Putamen (tissue), 1 donor: ENCODE measurements around the gene GPR63.

ENCODE experiments used
- DNase-seq: peaks from one replicate; pipeline ENCODE4 v3.0.0-alpha.2; 2016; ENCODE audit warnings: low spot score

GPR63 gene

GRCh38 chr6:96821034-96821433 is 16.2 kb downstream of the GPR63 start:
- DNase-seq, result no peak

DNA sequence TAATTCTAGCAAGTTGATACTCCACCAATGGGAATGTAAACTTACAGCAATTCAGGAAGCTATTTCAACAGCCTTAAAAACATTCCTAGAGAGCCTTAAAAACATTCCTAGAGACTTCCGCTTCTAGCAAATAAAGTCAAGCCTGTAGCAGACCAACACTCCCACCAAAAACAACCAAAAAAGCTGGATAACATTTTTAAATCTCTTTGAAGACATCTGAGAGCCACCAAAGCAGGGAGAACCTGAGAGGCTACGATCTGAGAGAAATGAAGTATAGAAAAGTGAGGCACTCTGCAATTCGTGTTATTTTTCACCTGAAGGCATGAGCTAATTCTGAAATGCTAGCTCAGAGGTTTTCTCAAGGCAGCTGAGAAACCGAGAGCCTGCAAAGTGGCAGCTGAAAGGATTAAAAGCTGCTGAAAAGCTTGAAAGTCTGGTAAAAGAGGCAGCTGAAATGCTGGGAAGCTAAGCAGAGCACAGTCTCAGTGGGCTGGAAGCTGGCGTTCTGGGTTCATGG is 20.9 kb downstream of the GPR63 start:
- peak; percentile 31 for DNase-seq

GRCh38 chr6:96814625-96815024 is 22.7 kb downstream of the GPR63 start:
- DNase-seq, result no peak

- DNase-seq, result no peak
These were observed 25.1 kb downstream of the GPR63 start for GRCh38 chr6:96812077-96812703.

GRCh38 chr6:96811670-96812069 is 25.6 kb downstream of the GPR63 start:
- DNase-seq, result no peak

DNA sequence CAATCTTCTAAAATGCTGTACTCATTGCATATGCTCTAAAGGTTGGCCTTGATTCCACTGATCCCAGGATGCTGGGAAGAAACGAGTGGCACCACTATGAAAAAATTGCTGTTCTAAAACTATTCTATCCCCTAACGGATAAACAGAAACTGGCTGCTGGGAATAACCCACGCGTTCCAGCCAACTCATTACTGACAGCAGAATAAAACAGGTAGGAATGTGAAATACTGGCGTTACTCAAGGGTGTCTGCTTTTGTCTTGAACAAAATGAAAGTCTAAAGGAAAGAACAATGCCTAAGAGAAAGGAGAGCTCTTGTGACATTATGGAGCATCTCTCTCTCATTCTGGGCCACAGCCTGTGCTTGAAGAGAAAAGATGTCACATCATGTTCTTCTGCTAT is 26.1 kb downstream of the GPR63 start:
- no peak for DNase-seq

- DNase-seq, result no peak
These were observed 28.2 kb downstream of the GPR63 start for GRCh38 chr6:96809119-96809518.

DNA sequence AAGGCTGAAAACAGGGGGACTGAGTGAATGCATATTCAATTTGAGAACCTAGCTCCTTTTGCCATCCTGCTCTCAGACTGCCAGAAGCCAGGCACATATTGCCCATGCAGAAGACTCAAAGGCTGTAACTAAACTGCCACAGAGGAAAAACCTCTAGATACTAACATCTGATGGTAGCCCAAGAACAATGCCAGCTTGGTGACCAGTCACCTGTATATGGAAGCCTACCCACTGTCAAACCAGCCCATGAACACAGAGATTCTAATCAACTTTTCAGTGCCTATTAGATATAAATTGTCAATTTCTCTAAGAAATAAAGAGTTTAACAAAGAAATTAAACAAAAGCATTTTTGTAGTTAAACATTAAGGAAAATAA is 34.2 kb downstream of the GPR63 start:
- DNase-seq, result no peak

DNA sequence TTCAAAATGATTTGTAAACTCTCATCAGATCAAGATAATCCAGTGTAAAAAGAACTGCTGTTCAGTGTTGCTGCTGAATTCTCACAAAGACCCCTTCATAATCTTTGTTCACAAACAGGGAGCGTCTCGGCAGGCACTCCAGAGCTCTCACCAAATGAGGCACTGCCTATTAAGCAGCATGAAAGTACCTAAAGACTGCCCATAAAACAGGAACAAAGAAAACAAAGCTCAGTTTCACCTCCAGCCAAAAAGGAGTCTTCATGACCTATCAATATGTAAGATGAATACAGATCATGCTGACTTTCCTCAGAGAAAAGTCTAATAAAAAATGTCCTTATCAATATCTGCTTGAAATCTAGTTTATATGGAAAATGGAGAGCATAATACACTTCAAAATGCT is 41.8 kb downstream of the GPR63 start:
- no peak for DNase-seq

DNA sequence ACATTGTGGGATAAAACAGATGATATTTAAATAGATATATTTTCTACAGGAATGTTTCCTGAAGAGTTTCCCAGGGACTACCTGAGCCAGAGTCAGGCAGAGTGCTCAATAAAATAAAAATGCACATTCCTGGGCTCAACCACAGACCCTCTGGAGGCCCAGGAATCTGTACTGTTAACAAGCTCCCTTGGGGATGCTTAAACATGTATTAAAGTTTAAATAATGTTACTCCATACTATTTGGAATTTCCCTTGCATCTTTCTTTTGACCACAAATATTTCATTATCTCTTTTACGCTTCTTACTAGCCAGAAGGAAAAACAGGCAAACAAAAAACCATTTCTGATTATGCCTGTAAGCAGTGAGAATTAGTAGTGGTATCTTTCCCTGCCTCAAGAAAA is 42.3 kb downstream of the GPR63 start:
- DNase-seq, result no peak

DNA sequence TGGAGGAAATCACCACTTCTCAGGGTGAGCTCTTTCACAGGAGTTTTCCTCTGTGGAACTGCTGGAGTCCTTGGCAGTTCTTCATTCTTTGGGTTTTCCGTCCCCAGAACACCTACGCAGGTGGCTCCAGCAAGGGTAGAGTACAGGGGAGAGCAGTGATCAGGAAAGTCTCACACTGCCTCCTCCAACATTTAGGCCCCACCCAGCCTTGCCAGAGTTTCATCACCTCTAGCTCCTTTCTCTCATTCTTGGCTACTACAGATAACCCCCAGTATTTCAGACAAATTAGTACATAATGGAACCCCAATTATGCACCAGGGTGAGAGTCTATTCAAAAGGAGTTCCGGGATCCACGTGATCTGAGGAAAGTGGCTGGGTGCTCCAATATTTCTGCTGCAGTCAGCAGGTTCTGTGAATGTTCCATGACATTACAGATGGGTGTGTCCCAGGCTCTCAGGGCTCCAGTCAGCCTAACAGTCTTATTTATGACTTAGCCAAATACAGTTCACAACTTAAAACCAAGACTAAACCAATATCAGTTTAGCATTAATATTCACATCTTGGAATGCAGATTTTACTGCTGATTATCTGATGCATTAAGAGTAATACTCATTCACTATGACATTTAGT is 44.6 kb downstream of the GPR63 start:
- DNase-seq, result no peak

- no peak for DNase-seq
These were observed 47.4 kb downstream of the GPR63 start for GRCh38 chr6:96789871-96790270.

DNA sequence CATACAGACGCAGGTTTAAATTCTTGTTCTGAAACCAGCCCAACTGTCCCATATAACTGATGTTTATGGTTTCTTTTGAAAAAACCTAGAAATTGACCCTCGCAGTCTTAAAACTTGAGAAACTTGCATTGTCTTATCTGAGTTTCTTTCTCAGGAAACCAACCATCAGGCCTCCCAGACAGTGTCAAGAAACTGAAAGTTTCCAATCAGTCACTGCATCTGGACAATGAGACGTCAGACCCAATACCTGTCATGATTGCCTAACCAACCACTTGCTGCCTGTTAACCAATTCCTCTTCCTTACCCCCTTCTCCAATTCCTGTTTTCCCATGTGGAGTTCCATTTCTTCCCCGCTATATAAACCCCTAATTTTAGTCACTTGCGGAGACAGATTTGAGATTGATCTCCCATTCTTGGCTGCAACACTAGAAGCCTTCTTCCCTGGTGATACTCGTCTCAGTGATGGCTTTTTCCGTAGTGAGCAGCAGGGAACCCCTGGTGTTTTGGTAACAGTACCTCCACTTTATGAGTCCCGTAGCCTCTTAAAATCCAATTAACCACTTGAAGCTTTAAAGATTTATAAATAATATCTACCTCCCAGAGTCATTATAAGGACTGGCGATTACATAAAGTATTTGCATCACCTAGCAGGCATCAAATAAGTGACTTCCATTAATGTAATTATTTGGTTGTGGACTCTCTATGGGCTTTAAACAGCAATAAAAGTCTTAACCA is 49.3 kb downstream of the GPR63 start:
- DNase-seq, result no peak

DNA sequence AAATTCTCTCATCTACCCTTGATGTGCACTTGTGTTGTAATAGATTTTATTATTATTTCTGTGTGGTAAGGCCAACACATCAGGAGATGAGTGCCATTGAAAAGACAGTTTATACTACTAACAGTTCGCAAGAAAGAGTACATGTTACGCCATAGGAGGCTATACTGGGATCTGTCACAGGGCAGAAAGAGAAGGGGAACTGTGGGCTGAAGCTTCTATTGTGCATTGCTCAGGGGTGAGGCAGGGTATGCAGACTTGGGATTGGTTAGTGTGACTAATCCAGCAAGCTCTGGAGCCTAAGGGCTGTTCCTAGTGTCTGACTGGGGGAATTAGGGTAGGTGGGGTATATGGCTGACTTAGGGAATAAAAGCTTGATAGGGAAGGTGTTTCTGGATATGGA is 50.9 kb downstream of the GPR63 start:
- DNase-seq, result no peak

GRCh38 chr6:96784650-96785049 is 52.6 kb downstream of the GPR63 start:
- DNase-seq, result no peak

DNA sequence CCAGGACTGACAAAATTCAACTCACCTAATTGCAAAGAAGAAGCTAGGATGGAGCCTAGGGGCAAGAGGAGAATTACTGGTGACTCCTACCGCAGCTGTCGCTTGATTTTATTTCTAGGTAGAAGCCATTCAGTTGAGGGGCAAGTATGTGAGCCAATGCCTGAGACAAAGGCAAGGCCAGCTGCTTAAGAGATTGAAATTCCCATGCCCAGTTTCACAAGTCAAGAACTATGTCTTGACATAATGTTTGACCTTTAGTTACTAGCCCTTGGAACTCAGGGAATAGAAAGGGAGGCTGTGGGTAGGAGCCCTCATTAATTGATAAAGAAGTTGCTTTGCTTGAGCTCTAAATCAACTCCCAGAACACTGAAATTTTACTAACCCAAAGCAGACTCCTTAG is 54.0 kb downstream of the GPR63 start:
- no peak for DNase-seq

DNA sequence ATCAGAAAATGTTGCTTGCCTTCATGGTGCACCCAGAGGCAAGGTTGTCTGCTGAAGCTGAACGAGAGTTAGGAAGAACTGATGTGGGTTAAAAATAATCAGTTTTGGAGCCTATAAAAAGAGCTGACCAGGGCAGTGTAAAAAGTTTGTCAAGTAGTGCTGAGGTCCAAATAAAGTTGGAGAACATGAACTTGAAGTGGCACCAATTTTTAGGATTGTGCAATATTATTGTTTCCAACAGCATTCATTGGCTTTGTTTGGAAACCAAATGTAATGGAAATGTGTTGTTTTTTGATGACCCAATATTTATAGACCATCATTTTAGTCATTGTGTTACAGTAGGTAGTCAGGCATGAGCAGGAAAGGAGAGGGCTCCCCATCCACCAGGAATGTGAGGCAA is 55.7 kb downstream of the GPR63 start:
- no peak for DNase-seq

- DNase-seq, result no peak
These were observed 60.2 kb downstream of the GPR63 start for GRCh38 chr6:96777113-96777512.

GRCh38 chr6:96775727-96776400 is 61.4 kb downstream of the GPR63 start:
- no peak for DNase-seq

- DNase-seq, result no peak
These were observed 70.5 kb downstream of the GPR63 start for GRCh38 chr6:96766769-96767168.

- DNase-seq, result no peak
These were observed 74.7 kb downstream of the GPR63 start for GRCh38 chr6:96762599-96762998.

DNA sequence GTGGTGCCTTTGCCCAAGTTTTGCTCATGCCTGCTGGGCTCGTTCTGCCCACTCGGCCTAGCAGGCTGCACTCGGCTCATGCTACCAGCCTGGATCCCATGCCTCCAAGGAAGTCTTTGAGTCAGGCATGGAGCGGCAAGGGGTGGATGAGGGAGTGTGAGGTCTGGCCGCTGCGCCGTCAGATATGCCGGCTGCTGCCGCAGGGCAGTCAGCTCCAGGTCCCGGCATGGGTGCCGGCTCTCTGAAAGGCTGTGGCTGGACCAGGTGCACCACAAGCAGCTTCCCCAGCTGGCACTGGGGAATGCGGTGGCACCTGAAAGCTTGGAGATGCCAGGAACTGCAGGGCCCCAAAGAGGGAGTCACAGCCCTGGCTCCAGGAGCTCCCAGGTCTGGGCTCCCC is 75.5 kb downstream of the GPR63 start:
- DNase-seq, result no peak
